CD14-positive monocyte (primary cell): ENCODE data around the gene OR2A42. TPM values are rescaled to one million over a fixed set of nuclear protein-coding genes. Genes with fewer than 3 reads are reported as not detected.
"Not testable (repeated sequence)": the region's sequence is repeated elsewhere in the genome, so short reads cannot be mapped to it uniquely, and the experiment has no call there.

ENCODE experiments used
- DNase-seq, 3 donors: peaks; one replicate each; pipeline ENCODE4 v3.0.0-alpha.2; 2011 to 2022
- H2AFZ ChIP-seq: 2 replicates; pipeline ENCODE4 v1.6.0; 2012; ENCODE audit warnings: mild to moderate bottlenecking, low read depth, low read length, inconsistent platforms; ENCODE audit not compliant: insufficient read depth, poor library complexity, severe bottlenecking
- H3K27ac ChIP-seq, 2 donors: 1 replicate in 1 of 2; 2 replicates in 1 of 2; pipeline ENCODE4 v1.5.1; 2012 to 2013; ENCODE audit warnings: low read length in 2 of 2, control low read depth in 1 of 2, inconsistent platforms in 1 of 2, low read depth in 1 of 2, mild to moderate bottlenecking in 1 of 2
- H3K27me3 ChIP-seq, 2 donors: one replicate each; pipeline versions ENCODE4 v1.6.0 to v1.6.1; 2011 to 2013; ENCODE audit warnings: low read length in 2 of 2; ENCODE audit not compliant: control insufficient read depth in 2 of 2, insufficient read depth in 2 of 2
- H3K36me3 ChIP-seq, 2 donors: replicated peaks in 1 of 2; 1 replicate in 1 of 2; 2 replicates in 1 of 2; pipeline versions ENCODE4 v1.5.1 to v1.6.1; 2012 to 2013; ENCODE audit warnings: low read length in 2 of 2, control low read depth in 1 of 2, inconsistent platforms in 1 of 2, mild to moderate bottlenecking in 1 of 2; ENCODE audit not compliant: insufficient read depth in 2 of 2, control insufficient read depth in 1 of 2
- H3K4me1 ChIP-seq, 2 donors: 1 replicate in 1 of 2; 2 replicates in 1 of 2; pipeline versions ENCODE4 v1.5.1 to v1.6.1; 2012 to 2013; ENCODE audit warnings: low read length in 2 of 2, control low read depth in 1 of 2, inconsistent platforms in 1 of 2, mild to moderate bottlenecking in 1 of 2, moderate library complexity in 1 of 2; ENCODE audit not compliant: insufficient read depth in 2 of 2, control insufficient read depth in 1 of 2
- H3K4me2 ChIP-seq: replicated peaks from 2 replicates; pipeline ENCODE3; 2012; ENCODE audit warnings: low read length, moderate library complexity, mild to moderate bottlenecking; ENCODE audit not compliant: poor library complexity, severe bottlenecking; ENCODE audit errors: extremely low read depth
- H3K4me3 ChIP-seq, 3 experiments: fragments of 200-600 bp in 1 of 3; sonication (generic) in 1 of 3; replicated peaks in 1 of 3; 1 replicate in 2 of 3; 2 replicates in 1 of 3; pipeline ENCODE4 v1.5.1; 2011 to 2013; ENCODE audit warnings: low read length in 3 of 3, mild to moderate bottlenecking in 3 of 3, control low read depth in 2 of 3, low read depth in 2 of 3, inconsistent platforms in 1 of 3, moderate library complexity in 1 of 3
- H3K79me2 ChIP-seq: 2 replicates; pipeline ENCODE4 v1.6.0; 2012; ENCODE audit warnings: mild to moderate bottlenecking, control low read depth, inconsistent platforms, low read length, moderate library complexity; ENCODE audit not compliant: insufficient read depth
- H3K9ac ChIP-seq: 2 replicates; pipeline ENCODE4 v1.6.0; 2017; ENCODE audit warnings: low read length, mild to moderate bottlenecking; ENCODE audit not compliant: insufficient read depth, poor library complexity, severe bottlenecking
- H3K9me3 ChIP-seq, 2 donors: replicated peaks in 1 of 2; 1 replicate in 1 of 2; 2 replicates in 1 of 2; pipeline versions ENCODE4 v1.5.1 to v1.6.1; 2012 to 2013; ENCODE audit warnings: low read length in 2 of 2, control low read depth in 1 of 2; ENCODE audit not compliant: control insufficient read depth in 1 of 2, insufficient read depth in 1 of 2
- H4K20me1 ChIP-seq: 2 replicates; pipeline ENCODE4 v1.6.0; 2012; ENCODE audit warnings: mild to moderate bottlenecking, low read length, control low read depth, moderate library complexity; ENCODE audit not compliant: insufficient read depth
- H3K27ac Mint-ChIP-seq, 7 donors: one replicate each; pipeline ENCODE4 v1.8.0; 2020; ENCODE audit warnings: mild to moderate bottlenecking in 7 of 7, mixed read lengths in 7 of 7, moderate library complexity in 6 of 7, inconsistent platforms in 2 of 7
- H3K27me3 Mint-ChIP-seq, 3 donors: one replicate each; pipeline ENCODE4 v1.8.0; 2021 to 2022; ENCODE audit warnings: low read depth in 3 of 3, mild to moderate bottlenecking in 3 of 3, mixed read lengths in 3 of 3, moderate library complexity in 3 of 3, inconsistent platforms in 1 of 3
- H3K36me3 Mint-ChIP-seq, 2 donors: one replicate each; pipeline ENCODE4 v1.8.0; 2020; ENCODE audit warnings: mixed read lengths in 2 of 2, inconsistent platforms in 1 of 2, mild to moderate bottlenecking in 1 of 2
- H3K4me1 Mint-ChIP-seq: one replicate; pipeline ENCODE4 v1.8.0; 2020; ENCODE audit warnings: mild to moderate bottlenecking, mixed read lengths
- H3K4me3 Mint-ChIP-seq, 2 donors: one replicate each; pipeline ENCODE4 v1.8.0; 2020; ENCODE audit warnings: mild to moderate bottlenecking in 2 of 2, mixed read lengths in 2 of 2, moderate library complexity in 1 of 2
- H3K9me3 Mint-ChIP-seq, 7 donors: one replicate each; pipeline ENCODE4 v1.8.0; 2020 to 2022; ENCODE audit warnings: mixed read lengths in 7 of 7, mild to moderate bottlenecking in 6 of 7, moderate library complexity in 6 of 7, inconsistent platforms in 2 of 7
- WGBS: methylation state at CpG from one replicate; pipeline ENCODE4 v1.1.5; 2013; ENCODE audit warnings: missing lambda C conversion rate; ENCODE audit not compliant: insufficient coverage; 5-methylcytosine and 5-hydroxymethylcytosine counted together
- intact Hi-C, 2 donors: fragments of 100-400 bp; cut with micrococcal nuclease; formaldehyde crosslinking; loops; one replicate each; pipeline versions ENCODE4 v1.15.0 to v1.15.1; 2023
- polyA plus RNA-seq, 3 donors: library from polyadenylated mRNA; depleted of rRNA in 1 of 3; unstranded in 2 of 3; stranded (reverse) in 1 of 3; fragments of 300-500 nt in 2 of 3; fragments of >200 nt in 1 of 3; fragmentation: Illumina TruSeq in 2 of 3; gene quantifications; 1 replicate in 2 of 3; 2 replicates in 1 of 3; pipeline ENCODE4 v1.2.3, GENCODE V29; 2012 to 2021

The OR2A42 gene
- polyA plus RNA-seq, 3 donors: not detected

DNA sequence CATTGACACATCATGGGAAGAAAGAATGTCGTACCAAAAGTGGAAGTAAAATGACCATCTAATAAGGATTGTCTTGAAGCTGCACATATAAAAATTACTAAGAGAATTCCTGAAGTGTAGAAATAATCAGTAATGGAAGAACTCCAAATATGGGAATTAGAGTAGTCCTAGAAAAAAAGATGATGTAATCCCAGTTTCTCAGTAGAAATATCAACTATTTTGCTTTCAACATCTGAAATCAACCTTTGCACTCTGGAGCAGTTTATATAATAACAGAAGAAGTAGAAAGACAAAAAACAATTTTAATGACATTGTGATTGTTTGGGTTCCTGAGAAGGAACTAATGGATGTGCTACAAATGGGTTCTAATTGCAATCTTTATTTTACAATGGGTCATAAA, 6.4 kb downstream of the OR2A42 start:
- H3K4me1 ChIP-seq, H3K79me2 ChIP-seq, H3K27ac Mint-ChIP-seq, H2AFZ ChIP-seq, H3K4me3 ChIP-seq, H3K27me3 Mint-ChIP-seq, H3K27me3 ChIP-seq, intact Hi-C loops, H3K27ac ChIP-seq, H3K4me2 ChIP-seq, H3K9me3 Mint-ChIP-seq, H4K20me1 ChIP-seq, H3K9ac ChIP-seq, DNase-seq, H3K9me3 ChIP-seq, H3K36me3 Mint-ChIP-seq, H3K4me1 Mint-ChIP-seq, H3K4me3 Mint-ChIP-seq, H3K36me3 ChIP-seq: not testable (repeated sequence)
- no CpG with 5 or more reads among the region's 1 CpG for WGBS

DNA sequence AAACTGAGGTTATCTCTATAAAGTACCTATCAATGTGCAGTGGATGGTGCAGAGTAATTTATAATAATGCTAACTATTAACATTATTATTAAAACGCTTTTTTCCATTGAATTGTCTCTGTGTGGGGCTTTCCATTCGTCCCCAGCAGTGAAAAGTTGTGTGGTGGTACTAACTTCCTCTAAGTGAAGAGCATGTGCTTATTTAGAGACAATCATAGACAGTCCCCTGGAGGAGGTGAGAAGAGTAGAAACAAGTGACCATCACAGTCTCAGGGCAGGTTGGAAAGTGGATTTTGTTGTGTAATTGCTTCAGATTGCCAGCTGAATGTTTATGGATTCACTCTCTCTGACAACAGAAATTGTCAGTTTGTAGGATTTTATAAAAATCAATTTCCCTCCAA, 8.4 kb downstream of the OR2A42 start:
- H3K4me2 ChIP-seq, H3K9me3 ChIP-seq, H3K9ac ChIP-seq, H3K79me2 ChIP-seq, H3K27ac Mint-ChIP-seq, H3K27me3 ChIP-seq, H3K4me1 ChIP-seq, H3K36me3 Mint-ChIP-seq, intact Hi-C loops, DNase-seq, H2AFZ ChIP-seq, H3K36me3 ChIP-seq, H4K20me1 ChIP-seq, H3K27me3 Mint-ChIP-seq, H3K4me3 Mint-ChIP-seq, H3K4me1 Mint-ChIP-seq, H3K4me3 ChIP-seq, H3K9me3 Mint-ChIP-seq, H3K27ac ChIP-seq: not testable (repeated sequence)
- WGBS: no CpG with 5 or more reads among the region's 2 CpGs

DNA sequence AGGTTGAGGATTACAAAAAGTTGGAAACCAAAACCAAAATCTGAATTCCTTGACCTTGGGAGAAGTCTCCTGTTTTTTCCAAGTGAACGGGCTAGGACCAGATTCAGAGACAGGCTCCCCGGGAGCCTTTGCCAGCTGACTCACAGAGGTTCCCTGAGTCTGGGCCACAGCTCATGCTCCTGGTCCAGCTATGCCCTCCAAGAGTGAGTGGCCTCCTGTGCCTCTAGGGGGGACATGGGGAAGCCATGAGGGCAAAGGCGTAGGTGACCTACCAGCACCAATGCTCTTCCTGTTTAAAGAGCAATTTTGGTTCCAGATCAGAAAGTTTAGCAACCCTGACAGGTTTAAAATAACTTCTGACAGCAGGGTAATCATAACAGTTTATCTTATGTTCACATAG, 10.6 kb downstream of the OR2A42 start:
- H3K79me2 ChIP-seq, H3K36me3 ChIP-seq, DNase-seq, intact Hi-C loops, H3K9me3 Mint-ChIP-seq, H3K27me3 ChIP-seq, H3K4me3 Mint-ChIP-seq, H3K4me3 ChIP-seq, H3K4me2 ChIP-seq, H3K27ac Mint-ChIP-seq, H3K9ac ChIP-seq, H3K4me1 ChIP-seq, H3K4me1 Mint-ChIP-seq, H3K27me3 Mint-ChIP-seq, H4K20me1 ChIP-seq, H2AFZ ChIP-seq, H3K36me3 Mint-ChIP-seq, H3K9me3 ChIP-seq, H3K27ac ChIP-seq: not testable (repeated sequence)
- no CpG with 5 or more reads among the region's 3 CpGs for WGBS

DNA sequence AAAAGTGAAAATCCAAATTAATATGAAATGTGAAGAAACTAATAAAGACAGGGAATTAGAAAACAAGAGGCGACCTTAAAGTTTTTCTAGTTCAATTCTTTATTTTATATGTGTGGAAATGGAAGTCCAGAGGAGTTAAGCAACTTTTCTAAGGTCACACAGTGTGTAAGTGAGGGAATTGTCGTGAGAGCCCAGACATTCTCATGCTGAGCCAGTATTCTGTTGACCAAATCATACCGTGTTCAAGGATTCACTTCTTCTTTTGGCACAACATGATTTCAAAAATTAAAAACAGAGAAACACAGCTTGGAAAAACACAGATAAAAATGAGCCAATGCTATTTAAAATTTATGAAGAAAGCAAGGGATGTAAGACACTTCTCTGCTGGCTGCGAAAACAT, 12.5 kb downstream of the OR2A42 start:
- H3K36me3 ChIP-seq, H3K27me3 ChIP-seq, H3K4me1 ChIP-seq, H3K27ac ChIP-seq, intact Hi-C loops, H3K4me3 Mint-ChIP-seq, H3K9ac ChIP-seq, H3K79me2 ChIP-seq, H3K27me3 Mint-ChIP-seq, H3K4me2 ChIP-seq, H3K36me3 Mint-ChIP-seq, H4K20me1 ChIP-seq, DNase-seq, H3K9me3 Mint-ChIP-seq, H2AFZ ChIP-seq, H3K4me3 ChIP-seq, H3K4me1 Mint-ChIP-seq, H3K27ac Mint-ChIP-seq, H3K9me3 ChIP-seq: not testable (repeated sequence)
- no CpG with 5 or more reads among the region's 4 CpGs for WGBS

DNA sequence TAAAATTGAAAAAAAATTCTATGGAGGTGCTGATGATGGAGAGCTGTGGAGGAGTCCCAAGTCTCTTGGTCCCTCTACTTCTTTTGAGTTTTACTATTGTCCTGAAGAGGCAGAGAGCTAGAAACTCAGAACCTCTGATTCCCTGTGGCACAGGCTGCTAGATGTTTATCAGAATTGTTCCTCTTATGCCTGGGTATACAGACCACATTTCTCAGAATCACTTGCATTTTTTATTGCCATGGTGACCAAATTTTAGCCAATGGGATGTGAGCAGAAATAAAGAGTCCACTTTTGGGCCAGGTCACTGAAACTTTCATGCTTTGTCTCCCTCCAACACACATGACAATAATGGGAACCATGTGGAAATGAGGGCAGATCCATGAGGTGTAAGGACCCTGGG, 15.7 kb downstream of the OR2A42 start:
- not testable (repeated sequence) for H3K4me1 Mint-ChIP-seq

More for the DNA sequence above, 15.7 kb downstream of the OR2A42 start:
- H3K27ac Mint-ChIP-seq, H4K20me1 ChIP-seq, H3K4me3 ChIP-seq, H3K4me3 Mint-ChIP-seq, H3K9me3 ChIP-seq, H3K27me3 Mint-ChIP-seq, H3K36me3 ChIP-seq, H3K79me2 ChIP-seq, H3K4me1 ChIP-seq, H3K27ac ChIP-seq, H3K9ac ChIP-seq, H3K4me2 ChIP-seq, H3K9me3 Mint-ChIP-seq, H2AFZ ChIP-seq, intact Hi-C loops, H3K27me3 ChIP-seq, DNase-seq, H3K36me3 Mint-ChIP-seq: not testable (repeated sequence)
